ENCODE results near the gene TRPM1.

GRCh38 chr15:31082771-31083369 is 18.7 kb downstream of the TRPM1 start:
- TF ChIP-seq CTCF (conservative IDR thresholded peaks at IDR 0.05 in 1 of 2, IDR thresholded peaks at IDR 0.05 in 1 of 2; ENCODE audit: low read depth in 1 of 2, low read length in 2 of 2) (no peak), EZH2 (IDR thresholded peaks at IDR 0.05; ENCODE audit: low read length, missing control alignments) (no peak)

All from fibroblast of lung (primary cell).